Measurements from ENCODE around the gene SSUH2. TPM values are rescaled to one million over a fixed set of nuclear protein-coding genes. Genes with fewer than 3 reads are reported as not detected.

Gene SSUH2
- total and polyA plus RNA-seq, 4 donors, result 0.07 to 3.4 (median 0.34) TPM

DNA sequence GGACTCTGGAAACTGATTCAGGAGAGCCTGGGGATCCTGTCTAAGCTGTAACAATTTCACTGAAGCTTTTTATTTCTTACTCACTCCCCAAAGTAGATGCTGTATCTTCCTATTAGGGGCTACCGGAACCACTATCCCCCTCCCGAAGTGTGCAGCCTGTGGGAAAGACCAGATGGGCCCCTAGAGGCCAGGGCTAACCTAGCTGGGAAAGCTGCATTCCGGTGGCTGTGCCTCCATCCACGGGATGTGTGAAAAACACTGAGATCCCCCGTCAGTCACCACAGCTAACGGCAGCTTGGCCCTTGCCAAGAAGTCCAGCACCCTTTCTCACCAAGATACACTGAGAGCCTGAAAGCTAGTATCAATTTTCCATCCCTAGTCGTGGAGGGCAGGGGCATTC, 3.1 kb downstream of the SSUH2 start:
- Histone ChIP-seq H3K4me3 (no peak overlapping the region), H3K4me1 (ENCODE audit: control insufficient read depth in 5 of 5, insufficient read depth in 5 of 5, low read length in 5 of 5) (peaks cover 0 to 3% (median 0%) of the 10 kb centered on the region in 5 donors), H3K27me3 (ENCODE audit: control insufficient read depth in 3 of 3, insufficient read depth in 3 of 3, low read length in 2 of 3) (no peaks in the 10 kb centered on the region), H3K27ac (ENCODE audit: low read depth in 1 of 2, low read length in 1 of 2) (no peak overlapping the region), H3K36me3 (ENCODE audit: control insufficient read depth in 4 of 4, insufficient read depth in 4 of 4, low read length in 4 of 4) (no peaks in the 10 kb centered on the region), H3K9ac (ENCODE audit: insufficient read depth in 1 of 2, low read length in 2 of 2) (no peak overlapping the region), H3K9me3 (ENCODE audit: control insufficient read depth in 4 of 4, insufficient read depth in 3 of 4, low read length in 3 of 4) (peaks cover 0 to 4% (median 0%) of the 10 kb centered on the region in 4 donors)
- ATAC-seq (ENCODE audit: insufficient read depth, low FRiP score), result no peak
- TF ChIP-seq, protein P1, sequence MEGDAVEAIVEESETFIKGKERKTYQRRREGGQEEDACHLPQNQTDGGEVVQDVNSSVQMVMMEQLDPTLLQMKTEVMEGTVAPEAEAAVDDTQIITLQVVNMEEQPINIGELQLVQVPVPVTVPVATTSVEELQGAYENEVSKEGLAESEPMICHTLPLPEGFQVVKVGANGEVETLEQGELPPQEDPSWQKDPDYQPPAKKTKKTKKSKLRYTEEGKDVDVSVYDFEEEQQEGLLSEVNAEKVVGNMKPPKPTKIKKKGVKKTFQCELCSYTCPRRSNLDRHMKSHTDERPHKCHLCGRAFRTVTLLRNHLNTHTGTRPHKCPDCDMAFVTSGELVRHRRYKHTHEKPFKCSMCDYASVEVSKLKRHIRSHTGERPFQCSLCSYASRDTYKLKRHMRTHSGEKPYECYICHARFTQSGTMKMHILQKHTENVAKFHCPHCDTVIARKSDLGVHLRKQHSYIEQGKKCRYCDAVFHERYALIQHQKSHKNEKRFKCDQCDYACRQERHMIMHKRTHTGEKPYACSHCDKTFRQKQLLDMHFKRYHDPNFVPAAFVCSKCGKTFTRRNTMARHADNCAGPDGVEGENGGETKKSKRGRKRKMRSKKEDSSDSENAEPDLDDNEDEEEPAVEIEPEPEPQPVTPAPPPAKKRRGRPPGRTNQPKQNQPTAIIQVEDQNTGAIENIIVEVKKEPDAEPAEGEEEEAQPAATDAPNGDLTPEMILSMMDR (IDR thresholded peaks at IDR 0.05; ENCODE audit: control extremely low read depth, extremely low read depth), result no peak
- WGBS, 2 donors, result 85 to 89% methylated on average over 7 of the region's 7 CpGs
- DNase-seq, result no peak

DNA sequence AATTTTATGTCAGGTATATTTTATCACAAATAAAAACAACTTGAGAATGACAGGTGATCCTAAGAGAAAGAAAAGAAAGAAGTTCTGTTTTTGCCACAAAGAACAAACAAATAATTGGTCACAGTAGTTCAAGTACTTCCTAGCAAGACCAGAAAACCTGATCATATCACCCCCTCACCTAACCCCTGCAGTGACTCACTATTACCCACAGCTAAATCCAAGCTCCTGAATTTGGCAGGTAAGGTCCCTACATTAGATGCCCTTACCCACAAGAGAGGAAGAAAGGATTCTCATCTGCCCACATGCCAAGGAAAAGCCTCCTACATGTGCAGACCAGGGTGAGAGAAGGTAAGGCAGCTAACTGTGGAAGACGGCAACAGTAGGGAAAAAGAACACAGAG, 4.4 kb downstream of the SSUH2 start:
- whole genome bisulfite sequencing, 2 donors, result 94 to 97% methylated on average over 1 of the region's 1 CpG
- no peak for ATAC-seq (ENCODE audit: insufficient read depth, low FRiP score)

DNA sequence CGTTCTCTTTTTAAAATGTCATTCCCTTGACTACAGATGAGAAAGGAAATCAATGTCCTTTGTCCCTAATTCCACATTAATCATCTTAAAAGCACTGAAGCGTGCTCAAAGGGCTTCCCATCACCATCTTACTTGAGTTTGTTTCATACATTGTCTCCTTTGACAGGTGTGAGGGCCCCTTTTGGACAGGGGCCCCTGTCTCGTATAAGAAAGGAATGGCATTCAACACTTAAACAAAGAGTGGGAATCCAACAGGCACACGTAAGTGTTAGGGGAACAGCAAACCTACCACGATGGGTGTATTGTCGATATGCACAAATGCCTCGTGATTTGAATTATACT, 5.0 kb downstream of the SSUH2 start:
- Histone ChIP-seq H3K9ac (ENCODE audit: insufficient read depth in 1 of 2, low read length in 2 of 2) (no peak overlapping the region), H3K27ac (ENCODE audit: low read depth in 1 of 2, low read length in 1 of 2) (no peak overlapping the region), H3K4me3 (no peak overlapping the region), H3K27me3 (ENCODE audit: control insufficient read depth in 3 of 3, insufficient read depth in 3 of 3, low read length in 2 of 3) (no peaks in the 10 kb centered on the region), H3K9me3 (ENCODE audit: control insufficient read depth in 4 of 4, insufficient read depth in 3 of 4, low read length in 3 of 4) (peaks cover 0 to 8% (median 0%) of the 10 kb centered on the region in 4 donors), H3K4me1 (ENCODE audit: control insufficient read depth in 5 of 5, insufficient read depth in 5 of 5, low read length in 5 of 5) (peaks cover 0 to 3% (median 0%) of the 10 kb centered on the region in 5 donors), H3K36me3 (ENCODE audit: control insufficient read depth in 4 of 4, insufficient read depth in 4 of 4, low read length in 4 of 4) (no peaks in the 10 kb centered on the region)
- TF ChIP-seq, protein P1 (IDR thresholded peaks at IDR 0.05; ENCODE audit: control extremely low read depth, extremely low read depth), result no peak
- ATAC-seq (ENCODE audit: insufficient read depth, low FRiP score) (no peak), DNase-seq (no peak)
- WGBS, 2 donors, result 83 to 93% methylated on average over 7 of the region's 7 CpGs

More for the DNA sequence above, 4.4 kb downstream of the SSUH2 start:
- H3K4me1 ChIP-seq (ENCODE audit: control insufficient read depth in 5 of 5, insufficient read depth in 5 of 5, low read length in 5 of 5), result peaks cover 0 to 3% (median 0%) of the 10 kb centered on the region in 5 donors
- H3K27ac ChIP-seq (ENCODE audit: low read depth in 1 of 2, low read length in 1 of 2), result no peak overlapping the region
- TF ChIP-seq, protein P1 (IDR thresholded peaks at IDR 0.05; ENCODE audit: control extremely low read depth, extremely low read depth), result no peak
- DNase-seq, result no peak
- H3K9me3 ChIP-seq (ENCODE audit: control insufficient read depth in 4 of 4, insufficient read depth in 3 of 4, low read length in 3 of 4), result peaks cover 0 to 8% (median 0%) of the 10 kb centered on the region in 4 donors
- no peaks in the 10 kb centered on the region for H3K36me3 ChIP-seq (ENCODE audit: control insufficient read depth in 4 of 4, insufficient read depth in 4 of 4, low read length in 4 of 4)
- H3K4me3 ChIP-seq, result no peak overlapping the region
- no peak overlapping the region for H3K9ac ChIP-seq (ENCODE audit: insufficient read depth in 1 of 2, low read length in 2 of 2)
- no peaks in the 10 kb centered on the region for H3K27me3 ChIP-seq (ENCODE audit: control insufficient read depth in 3 of 3, insufficient read depth in 3 of 3, low read length in 2 of 3)

Measured in lung (tissue), 12 donors.